ENCODE measurements around the gene CLDN1.

CLDN1 gene

GRCh38 chr3:190368881-190369280, 46.6 kb upstream of the CLDN1 start:
- Histone ChIP-seq H3K18ac (ENCODE audit: low read length) (no peak overlapping the region), H3K9ac (ENCODE audit: low read length) (no peak overlapping the region), H2BK120ac (ENCODE audit: insufficient read depth, low read length, poor library complexity) (no peak overlapping the region), H3K23ac (ENCODE audit: low read length) (no peak overlapping the region), H4K8ac (ENCODE audit: low read depth, low read length) (no peak overlapping the region), H4K12ac (ENCODE audit: low read depth, low read length) (no peak overlapping the region), H3K4me3 (ENCODE audit: low read depth, low read length) (no peak overlapping the region), H3K4ac (ENCODE audit: low read depth, low read length) (no peak overlapping the region), H3K4me2 (ENCODE audit: low read length) (no peak overlapping the region), H2AK5ac (ENCODE audit: low read length) (no peak overlapping the region), H3K27ac (ENCODE audit: low read depth, low read length) (no peak overlapping the region), H3K79me1 (ENCODE audit: low read length) (peaks cover 9% of the 10 kb centered on the region), H3K4me1 (ENCODE audit: control insufficient read depth in 1 of 2, insufficient read depth in 2 of 2, low read length in 2 of 2) (peaks cover 0 to 12% of the 10 kb centered on the region in 2 experiments), H2BK5ac (ENCODE audit: low read depth, low read length, poor library complexity) (no peak overlapping the region), H2AFZ (ENCODE audit: insufficient read depth, low read length, poor library complexity) (no peak overlapping the region), H3K14ac (ENCODE audit: low read length) (no peak overlapping the region), H2BK12ac (ENCODE audit: low read length) (no peak overlapping the region), H3K79me2 (ENCODE audit: control insufficient read depth, insufficient read depth, low read length, poor library complexity) (no peaks in the 10 kb centered on the region), H3K9me3 (ENCODE audit: insufficient read depth, low read depth, low read length) (no peaks in the 10 kb centered on the region), H3K27me3 (ENCODE audit: insufficient read depth, low read length) (no peaks in the 10 kb centered on the region), H3K36me3 (ENCODE audit: control insufficient read depth in 1 of 2, insufficient read depth in 2 of 2, low read length in 2 of 2) (no peaks in the 10 kb centered on the region), H4K91ac (ENCODE audit: low read depth, low read length) (no peak overlapping the region)
- peak in 1 of 2 donors; percentile 76 for DNase-seq

GRCh38 chr3:190366133-190366532, 43.9 kb upstream of the CLDN1 start:
- Histone ChIP-seq H3K4me2 (ENCODE audit: low read length) (no peak overlapping the region), H3K27ac (ENCODE audit: low read depth, low read length) (no peak overlapping the region), H2BK12ac (ENCODE audit: low read length) (no peak overlapping the region), H3K27me3 (ENCODE audit: insufficient read depth, low read length) (no peaks in the 10 kb centered on the region), H3K18ac (ENCODE audit: low read length) (no peak overlapping the region), H4K8ac (ENCODE audit: low read depth, low read length) (no peak overlapping the region), H4K91ac (ENCODE audit: low read depth, low read length) (no peak overlapping the region), H3K14ac (ENCODE audit: low read length) (no peak overlapping the region), H4K12ac (ENCODE audit: low read depth, low read length) (no peak overlapping the region), H3K9me3 (ENCODE audit: insufficient read depth, low read depth, low read length) (no peaks in the 10 kb centered on the region), H2AK5ac (ENCODE audit: low read length) (no peak overlapping the region), H2BK120ac (ENCODE audit: insufficient read depth, low read length, poor library complexity) (no peak overlapping the region), H3K4me1 (ENCODE audit: control insufficient read depth in 1 of 2, insufficient read depth in 2 of 2, low read length in 2 of 2) (peaks cover 0 to 10% of the 10 kb centered on the region in 2 experiments), H3K9ac (ENCODE audit: low read length) (no peak overlapping the region), H3K79me2 (ENCODE audit: control insufficient read depth, insufficient read depth, low read length, poor library complexity) (no peaks in the 10 kb centered on the region), H2AFZ (ENCODE audit: insufficient read depth, low read length, poor library complexity) (no peak overlapping the region), H3K79me1 (ENCODE audit: low read length) (peaks cover 9% of the 10 kb centered on the region), H3K4me3 (ENCODE audit: low read depth, low read length) (no peak overlapping the region), H2BK5ac (ENCODE audit: low read depth, low read length, poor library complexity) (no peak overlapping the region), H3K4ac (ENCODE audit: low read depth, low read length) (no peak overlapping the region), H3K36me3 (ENCODE audit: control insufficient read depth in 1 of 2, insufficient read depth in 2 of 2, low read length in 2 of 2) (no peaks in the 10 kb centered on the region), H3K23ac (ENCODE audit: low read length) (no peak overlapping the region)
- WGBS (ENCODE audit: extremely low coverage, insufficient coverage, insufficient read length): no CpG with 5 or more reads among the region's 2 CpGs
- DNase-seq: peak in 1 of 2 donors; percentile 11

GRCh38 chr3:190362258-190362657, 40.0 kb upstream of the CLDN1 start:
- H3K27me3 ChIP-seq (ENCODE audit: insufficient read depth, low read length): no peaks in the 10 kb centered on the region
- H3K79me2 ChIP-seq (ENCODE audit: control insufficient read depth, insufficient read depth, low read length, poor library complexity): no peaks in the 10 kb centered on the region
- H2AFZ ChIP-seq (ENCODE audit: insufficient read depth, low read length, poor library complexity): no peak overlapping the region
- H2BK120ac ChIP-seq (ENCODE audit: insufficient read depth, low read length, poor library complexity): no peak overlapping the region
- peaks cover 0 to 5% of the 10 kb centered on the region in 2 experiments for H3K4me1 ChIP-seq (ENCODE audit: control insufficient read depth in 1 of 2, insufficient read depth in 2 of 2, low read length in 2 of 2)
- H2BK12ac ChIP-seq (ENCODE audit: low read length): no peak overlapping the region
- no peak overlapping the region for H3K4me2 ChIP-seq (ENCODE audit: low read length)
- H3K14ac ChIP-seq (ENCODE audit: low read length): no peak overlapping the region
- H3K4me3 ChIP-seq (ENCODE audit: low read depth, low read length): no peak overlapping the region
- no peak overlapping the region for H4K8ac ChIP-seq (ENCODE audit: low read depth, low read length)
- DNase-seq: no peak
- H2AK5ac ChIP-seq (ENCODE audit: low read length): no peak overlapping the region
- H3K23ac ChIP-seq (ENCODE audit: low read length): no peak overlapping the region
- H3K9ac ChIP-seq (ENCODE audit: low read length): no peak overlapping the region
- no peak overlapping the region for H4K12ac ChIP-seq (ENCODE audit: low read depth, low read length)
- no peak overlapping the region for H2BK5ac ChIP-seq (ENCODE audit: low read depth, low read length, poor library complexity)
- H3K9me3 ChIP-seq (ENCODE audit: insufficient read depth, low read depth, low read length): no peaks in the 10 kb centered on the region
- H3K36me3 ChIP-seq (ENCODE audit: control insufficient read depth in 1 of 2, insufficient read depth in 2 of 2, low read length in 2 of 2): no peaks in the 10 kb centered on the region
- H3K79me1 ChIP-seq (ENCODE audit: low read length): no peaks in the 10 kb centered on the region
- H3K18ac ChIP-seq (ENCODE audit: low read length): no peak overlapping the region
- no peak overlapping the region for H4K91ac ChIP-seq (ENCODE audit: low read depth, low read length)
- no CpG with 5 or more reads among the region's 9 CpGs for WGBS (ENCODE audit: extremely low coverage, insufficient coverage, insufficient read length)
- H3K27ac ChIP-seq (ENCODE audit: low read depth, low read length): no peak overlapping the region
- no peak overlapping the region for H3K4ac ChIP-seq (ENCODE audit: low read depth, low read length)

GRCh38 chr3:190361791-190362190, 39.5 kb upstream of the CLDN1 start:
- Histone ChIP-seq H3K79me1 (ENCODE audit: low read length) (no peaks in the 10 kb centered on the region), H3K4me3 (ENCODE audit: low read depth, low read length) (no peak overlapping the region), H2AFZ (ENCODE audit: insufficient read depth, low read length, poor library complexity) (no peak overlapping the region), H2BK5ac (ENCODE audit: low read depth, low read length, poor library complexity) (no peak overlapping the region), H3K36me3 (ENCODE audit: control insufficient read depth in 1 of 2, insufficient read depth in 2 of 2, low read length in 2 of 2) (no peaks in the 10 kb centered on the region), H3K9ac (ENCODE audit: low read length) (no peak overlapping the region), H2BK120ac (ENCODE audit: insufficient read depth, low read length, poor library complexity) (no peak overlapping the region), H3K23ac (ENCODE audit: low read length) (no peak overlapping the region), H4K91ac (ENCODE audit: low read depth, low read length) (no peak overlapping the region), H3K18ac (ENCODE audit: low read length) (no peak overlapping the region), H4K12ac (ENCODE audit: low read depth, low read length) (no peak overlapping the region), H3K14ac (ENCODE audit: low read length) (no peak overlapping the region), H3K27ac (ENCODE audit: low read depth, low read length) (no peak overlapping the region), H3K4me1 (ENCODE audit: control insufficient read depth in 1 of 2, insufficient read depth in 2 of 2, low read length in 2 of 2) (peaks cover 0 to 5% of the 10 kb centered on the region in 2 experiments), H3K79me2 (ENCODE audit: control insufficient read depth, insufficient read depth, low read length, poor library complexity) (no peaks in the 10 kb centered on the region), H4K8ac (ENCODE audit: low read depth, low read length) (no peak overlapping the region), H3K4ac (ENCODE audit: low read depth, low read length) (no peak overlapping the region), H3K27me3 (ENCODE audit: insufficient read depth, low read length) (no peaks in the 10 kb centered on the region), H3K4me2 (ENCODE audit: low read length) (no peak overlapping the region), H2BK12ac (ENCODE audit: low read length) (no peak overlapping the region), H2AK5ac (ENCODE audit: low read length) (no peak overlapping the region), H3K9me3 (ENCODE audit: insufficient read depth, low read depth, low read length) (no peaks in the 10 kb centered on the region)
- WGBS (ENCODE audit: extremely low coverage, insufficient coverage, insufficient read length): no CpG with 5 or more reads among the region's 1 CpG
- DNase-seq: no peak

Data from trophoblast cell (in vitro differentiated cells and primary cell).